HG03520 (cell line): ENCODE measurements around the gene ACTMAP.

Experiments used
- ATAC-seq: cut with Tn5 transposase; IDR thresholded peaks from one replicate; pipeline ENCODE4 v1.9.1; 2021; ENCODE audit warnings: mild to moderate bottlenecking, moderate library complexity; ENCODE audit not compliant: unreplicated experiment

ACTMAP gene

DNA sequence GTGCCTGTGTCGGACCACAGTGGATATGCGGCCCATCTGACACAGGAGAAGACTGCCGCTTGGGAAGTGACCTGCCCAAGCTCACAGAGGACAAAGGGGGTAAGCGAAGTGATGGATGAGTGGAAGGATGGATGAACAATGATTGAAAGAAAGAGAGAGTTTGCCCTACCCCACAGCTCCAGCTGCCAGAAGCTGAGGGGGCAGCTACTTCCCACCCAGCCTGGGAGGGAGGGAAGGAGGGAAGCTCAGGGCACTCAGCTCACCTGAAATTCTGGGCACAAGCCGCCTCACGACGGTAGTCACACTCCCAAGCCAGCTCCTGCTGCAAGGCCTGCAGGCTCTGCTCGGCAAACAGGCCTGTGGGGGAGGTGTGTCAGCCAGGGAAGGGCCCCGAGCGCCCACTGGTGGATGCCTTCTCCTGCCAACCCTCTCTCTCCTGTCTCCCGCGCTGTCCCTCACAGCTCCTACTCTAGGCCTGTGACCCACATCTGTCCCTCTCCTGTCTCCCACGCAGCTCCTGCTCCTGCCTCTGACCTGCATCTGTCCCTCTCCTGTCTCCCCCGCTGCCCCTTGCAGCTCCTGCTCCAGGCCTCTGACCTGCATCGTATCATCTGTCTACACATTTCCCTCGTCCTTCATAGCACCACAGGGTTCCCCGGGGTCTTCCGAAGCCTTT, 47.8 kb downstream of the ACTMAP start:
- ATAC-seq = no peak

DNA sequence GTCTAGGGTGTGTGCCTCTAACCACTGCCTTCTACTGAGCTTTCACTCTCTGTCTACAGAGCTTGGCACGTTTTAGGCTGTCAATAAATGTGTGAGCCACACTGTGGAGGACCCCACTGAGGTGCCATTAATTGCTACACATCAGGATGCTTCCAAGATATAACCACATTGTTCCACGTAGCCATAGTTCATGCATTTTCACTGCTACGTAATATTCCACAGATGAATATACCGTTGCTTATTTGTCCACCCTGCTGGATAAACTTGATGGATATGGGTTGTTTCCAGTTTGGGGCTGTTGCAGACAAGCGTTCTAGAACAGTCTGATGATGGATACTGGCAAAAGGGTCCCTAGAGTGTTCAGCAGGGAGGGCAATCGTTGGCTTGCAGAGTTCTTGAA, 48.5 kb downstream of the ACTMAP start:
- ATAC-seq = no peak

DNA sequence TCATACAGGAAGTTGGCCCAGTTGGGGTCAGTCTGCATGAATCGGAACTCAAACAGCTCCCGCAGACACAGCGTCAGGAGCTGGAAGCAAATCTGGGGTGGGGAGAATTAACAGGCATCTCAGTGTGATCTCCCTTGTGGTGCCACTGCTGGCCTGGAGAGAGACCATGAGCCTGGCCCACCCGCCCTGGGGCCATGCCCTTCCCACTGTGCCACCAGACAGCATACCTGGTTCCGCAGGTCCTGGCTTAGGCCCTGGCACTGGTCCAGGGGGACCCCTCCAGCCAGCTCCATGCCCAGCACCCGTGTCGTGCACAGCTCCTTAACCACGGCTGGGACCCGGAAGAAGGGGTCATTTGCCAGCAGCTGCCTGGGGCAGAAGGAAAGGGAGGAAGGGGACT, 50.2 kb downstream of the ACTMAP start:
- ATAC-seq = no peak

DNA sequence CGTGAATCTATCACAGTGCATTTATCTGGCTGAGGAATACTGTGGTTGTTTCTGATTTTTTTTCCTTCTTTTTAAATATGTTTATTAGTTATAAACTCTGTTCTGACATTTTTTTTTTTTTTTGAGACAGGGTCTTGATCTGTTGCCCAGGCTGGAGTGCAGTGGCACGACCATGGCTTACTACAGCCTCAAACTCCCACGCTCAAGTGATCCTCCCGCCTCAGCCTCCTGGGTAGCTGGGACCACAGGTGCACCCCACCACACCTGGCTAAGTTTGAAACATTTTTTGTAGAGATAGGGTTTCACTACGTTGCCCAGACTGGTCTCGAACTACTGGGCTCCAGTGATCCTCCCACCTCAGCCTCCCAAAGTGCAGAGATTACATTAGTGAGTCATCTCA, 53.3 kb downstream of the ACTMAP start:
- no peak for ATAC-seq

DNA sequence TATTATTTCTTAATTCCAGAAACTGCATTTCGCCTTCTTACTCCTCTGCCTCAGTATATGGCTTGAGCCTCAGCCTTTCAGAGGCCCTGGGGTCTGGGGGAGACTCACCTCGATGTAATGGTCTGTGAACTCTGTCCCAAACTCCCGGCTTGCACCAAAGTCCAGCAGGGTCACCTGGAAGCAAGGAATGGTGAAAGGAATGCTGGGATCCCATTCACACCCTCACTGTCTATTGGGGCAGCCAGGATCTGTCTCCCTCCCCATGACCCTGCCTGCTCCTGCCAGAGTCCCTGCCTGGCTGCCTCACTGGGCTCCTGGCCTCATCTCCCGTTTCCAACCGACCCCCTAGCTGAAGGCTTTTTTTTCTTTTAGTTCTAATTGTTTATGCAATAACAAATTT, 54.4 kb downstream of the ACTMAP start:
- no peak for ATAC-seq

DNA sequence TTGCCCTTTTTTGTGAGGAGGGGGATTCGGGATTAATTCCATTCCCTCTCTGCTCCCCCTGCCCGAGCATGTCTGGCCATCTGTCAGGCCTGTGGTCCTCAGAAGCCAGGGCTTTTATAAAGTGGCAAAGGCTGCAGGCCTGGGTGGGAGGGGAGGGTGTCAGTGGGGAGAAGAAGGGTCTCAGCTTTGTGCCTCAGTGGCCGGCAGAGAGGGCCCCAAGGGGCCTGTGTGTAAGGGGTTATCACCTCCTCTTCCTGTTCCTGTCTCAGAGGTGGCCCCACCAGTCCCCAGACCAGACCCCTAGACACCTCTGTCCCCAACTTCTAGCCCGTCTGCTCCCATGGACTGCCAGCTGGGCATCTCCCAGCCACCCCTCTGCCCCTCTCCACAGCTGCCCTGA, 56.4 kb downstream of the ACTMAP start:
- no peak for ATAC-seq

DNA sequence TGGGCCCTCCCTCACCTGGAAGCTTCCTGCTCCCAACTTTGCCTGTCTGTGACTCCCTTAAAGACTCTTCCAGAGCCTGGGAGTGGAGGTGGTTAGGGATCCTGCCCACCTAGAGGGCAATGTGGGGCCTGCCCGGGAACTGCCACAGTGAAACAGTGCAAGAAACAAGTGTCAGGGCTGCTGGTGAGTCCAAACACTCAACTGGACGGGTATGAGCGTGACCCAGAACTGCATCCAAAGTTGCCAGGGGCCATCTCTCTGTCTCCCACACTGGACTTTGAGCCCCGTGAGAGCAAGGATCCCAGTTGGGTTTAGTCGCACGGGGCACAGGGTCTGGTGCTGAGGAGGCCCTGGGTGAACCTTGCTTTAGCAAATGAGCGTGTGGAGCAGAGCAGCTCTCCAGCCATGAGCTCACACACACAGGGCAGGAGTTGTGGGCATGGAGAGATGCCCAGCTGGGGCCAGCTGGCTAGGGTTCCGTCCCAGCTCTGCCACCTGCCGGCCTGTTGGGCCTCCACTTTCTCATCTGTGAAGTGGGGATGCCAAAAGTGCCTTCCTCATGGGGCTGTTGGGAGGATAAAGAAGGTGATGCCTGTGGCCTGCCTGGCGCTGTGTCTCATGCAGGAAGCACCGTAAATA, 57.0 kb downstream of the ACTMAP start:
- no peak for ATAC-seq

DNA sequence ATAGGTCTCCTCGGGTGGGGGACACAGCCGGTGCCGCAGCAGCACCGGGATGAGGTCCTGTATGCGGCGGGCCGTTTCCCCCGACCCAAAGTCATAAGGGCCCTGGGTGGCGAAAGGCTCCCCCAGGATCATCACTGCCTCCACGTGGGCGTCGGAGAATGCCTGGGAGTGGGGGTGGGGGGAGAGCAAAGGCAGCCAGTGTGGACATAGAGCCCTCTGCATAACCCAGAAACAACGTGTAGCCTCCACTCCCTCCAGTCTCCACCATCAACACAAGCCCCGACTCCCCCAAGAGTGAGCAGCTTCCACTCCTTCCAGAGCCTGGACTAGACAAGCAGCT, 58.1 kb downstream of the ACTMAP start:
- no peak for ATAC-seq

DNA sequence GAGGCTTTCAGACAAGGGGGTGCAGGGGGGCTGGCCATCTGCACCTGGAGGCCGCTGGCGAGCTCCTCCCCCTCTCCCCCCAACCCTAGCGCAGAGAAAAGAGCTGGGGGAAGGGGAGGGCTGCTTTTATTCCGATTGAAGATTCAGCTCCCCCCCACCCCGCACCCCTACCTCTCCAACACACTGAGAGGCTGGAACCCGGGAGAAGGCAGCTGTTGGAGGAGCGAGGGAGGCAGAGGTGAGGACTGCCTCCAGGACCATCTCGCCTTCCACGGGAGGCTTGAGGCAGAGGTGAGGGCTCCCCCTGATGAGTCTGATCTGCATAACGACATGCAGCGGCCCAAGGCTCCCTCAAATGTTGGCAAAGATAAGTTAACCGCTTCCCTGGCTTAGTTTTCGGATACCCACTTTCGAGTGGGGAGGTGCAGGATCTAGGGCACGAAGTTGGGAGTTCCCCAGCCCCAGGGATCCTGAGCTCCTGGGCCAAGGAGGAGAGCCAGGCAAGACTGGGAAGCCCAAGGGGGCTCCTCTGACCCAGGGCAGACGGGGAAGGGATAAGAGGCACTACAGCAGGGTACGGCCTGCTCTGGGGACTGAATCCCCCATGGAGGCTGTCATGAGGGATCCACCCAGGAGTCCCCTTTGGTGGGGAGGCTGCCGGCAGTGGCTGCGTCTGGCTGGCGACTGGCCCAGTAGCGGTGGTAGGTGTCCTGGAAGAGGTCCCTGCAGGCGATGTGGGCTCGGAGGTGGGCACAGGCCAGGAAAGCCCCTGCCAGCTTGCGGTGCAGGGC, 58.7 kb downstream of the ACTMAP start:
- ATAC-seq = no peak
